Astrocyte (in vitro differentiated cells and primary cell): Measurements from ENCODE around the gene GTSE1.

ENCODE experiments used
- EZH2 ChIP-seq: IDR thresholded peaks from 2 replicates; pipeline ENCODE4 v1.6.1; 2012; ENCODE audit warnings: mild to moderate bottlenecking, low read length, inconsistent platforms; ENCODE audit not compliant: insufficient read depth
- TF ChIP-seq, protein P1 (sequence below): IDR thresholded peaks from 2 replicates; pipeline ENCODE4 v1.5.1; 2011; ENCODE audit warnings: low read depth, mild to moderate bottlenecking, inconsistent platforms, low read length, moderate library complexity; ENCODE audit not compliant: insufficient read depth

GRCh38 chr22:46280063-46280817 is 16.4 kb upstream of the GTSE1 start:
- TF ChIP-seq, protein P1, sequence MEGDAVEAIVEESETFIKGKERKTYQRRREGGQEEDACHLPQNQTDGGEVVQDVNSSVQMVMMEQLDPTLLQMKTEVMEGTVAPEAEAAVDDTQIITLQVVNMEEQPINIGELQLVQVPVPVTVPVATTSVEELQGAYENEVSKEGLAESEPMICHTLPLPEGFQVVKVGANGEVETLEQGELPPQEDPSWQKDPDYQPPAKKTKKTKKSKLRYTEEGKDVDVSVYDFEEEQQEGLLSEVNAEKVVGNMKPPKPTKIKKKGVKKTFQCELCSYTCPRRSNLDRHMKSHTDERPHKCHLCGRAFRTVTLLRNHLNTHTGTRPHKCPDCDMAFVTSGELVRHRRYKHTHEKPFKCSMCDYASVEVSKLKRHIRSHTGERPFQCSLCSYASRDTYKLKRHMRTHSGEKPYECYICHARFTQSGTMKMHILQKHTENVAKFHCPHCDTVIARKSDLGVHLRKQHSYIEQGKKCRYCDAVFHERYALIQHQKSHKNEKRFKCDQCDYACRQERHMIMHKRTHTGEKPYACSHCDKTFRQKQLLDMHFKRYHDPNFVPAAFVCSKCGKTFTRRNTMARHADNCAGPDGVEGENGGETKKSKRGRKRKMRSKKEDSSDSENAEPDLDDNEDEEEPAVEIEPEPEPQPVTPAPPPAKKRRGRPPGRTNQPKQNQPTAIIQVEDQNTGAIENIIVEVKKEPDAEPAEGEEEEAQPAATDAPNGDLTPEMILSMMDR: no peak
- TF ChIP-seq EZH2: no peak
